COLO668 (cell line): Measurements from ENCODE around the gene TMEM183A.

Source experiments
- DNase-seq: peaks from one replicate; lab custom pipeline; 2025; ENCODE audit not compliant: unreplicated experiment; lab: John Stamatoyannopoulos, UW

Gene TMEM183A, protein sequence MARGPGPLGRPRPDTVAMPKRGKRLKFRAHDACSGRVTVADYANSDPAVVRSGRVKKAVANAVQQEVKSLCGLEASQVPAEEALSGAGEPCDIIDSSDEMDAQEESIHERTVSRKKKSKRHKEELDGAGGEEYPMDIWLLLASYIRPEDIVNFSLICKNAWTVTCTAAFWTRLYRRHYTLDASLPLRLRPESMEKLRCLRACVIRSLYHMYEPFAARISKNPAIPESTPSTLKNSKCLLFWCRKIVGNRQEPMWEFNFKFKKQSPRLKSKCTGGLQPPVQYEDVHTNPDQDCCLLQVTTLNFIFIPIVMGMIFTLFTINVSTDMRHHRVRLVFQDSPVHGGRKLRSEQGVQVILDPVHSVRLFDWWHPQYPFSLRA

DNA sequence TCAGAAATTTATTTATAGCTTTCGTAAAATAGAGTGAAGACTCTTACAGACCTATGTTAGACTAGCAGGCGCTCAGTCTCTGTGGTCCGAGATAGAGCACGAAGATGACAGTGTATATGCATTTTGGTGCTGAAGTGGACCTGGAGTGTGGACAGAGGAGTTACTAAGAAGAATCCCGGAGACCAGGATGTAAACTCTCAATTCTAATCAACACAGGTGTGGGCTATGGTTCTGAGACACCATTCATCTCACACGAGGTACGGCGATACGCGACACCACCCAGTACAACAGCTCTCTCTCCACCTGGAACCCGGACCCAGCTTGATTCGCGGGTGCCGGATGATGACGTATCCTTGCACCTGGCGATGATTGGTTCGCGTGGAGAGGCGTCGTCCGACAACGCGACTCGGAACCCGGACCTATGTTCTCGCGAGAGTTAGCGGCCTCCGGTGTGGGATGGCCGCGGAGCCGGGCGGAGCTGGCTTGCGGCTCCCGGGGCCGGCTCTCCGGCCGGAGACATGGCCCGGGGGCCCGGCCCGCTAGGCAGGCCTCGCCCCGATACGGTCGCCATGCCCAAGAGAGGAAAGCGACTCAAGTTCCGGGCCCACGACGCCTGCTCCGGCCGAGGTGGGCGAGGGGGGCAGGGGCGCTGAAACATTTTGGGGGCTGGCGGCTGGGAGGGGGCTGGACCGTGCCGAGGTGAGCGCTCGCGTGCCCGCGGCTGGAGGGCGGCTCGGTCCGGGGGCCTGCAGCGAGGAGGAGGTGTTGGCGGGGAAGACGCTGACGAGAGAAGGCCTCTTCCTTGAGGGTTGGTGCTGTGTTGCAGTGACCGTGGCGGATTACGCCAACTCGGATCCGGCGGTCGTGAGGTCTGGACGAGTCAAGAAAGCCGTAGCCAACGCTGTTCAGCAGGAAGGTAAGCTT lies at the start of gene TMEM183A:
Gene TMEM183A (plus strand): TSS at position 427 of the 924 bp plus-strand sequence. CDS start 92 bp downstream, at position 519.
- DNase-seq = peak; percentile 98

DNA sequence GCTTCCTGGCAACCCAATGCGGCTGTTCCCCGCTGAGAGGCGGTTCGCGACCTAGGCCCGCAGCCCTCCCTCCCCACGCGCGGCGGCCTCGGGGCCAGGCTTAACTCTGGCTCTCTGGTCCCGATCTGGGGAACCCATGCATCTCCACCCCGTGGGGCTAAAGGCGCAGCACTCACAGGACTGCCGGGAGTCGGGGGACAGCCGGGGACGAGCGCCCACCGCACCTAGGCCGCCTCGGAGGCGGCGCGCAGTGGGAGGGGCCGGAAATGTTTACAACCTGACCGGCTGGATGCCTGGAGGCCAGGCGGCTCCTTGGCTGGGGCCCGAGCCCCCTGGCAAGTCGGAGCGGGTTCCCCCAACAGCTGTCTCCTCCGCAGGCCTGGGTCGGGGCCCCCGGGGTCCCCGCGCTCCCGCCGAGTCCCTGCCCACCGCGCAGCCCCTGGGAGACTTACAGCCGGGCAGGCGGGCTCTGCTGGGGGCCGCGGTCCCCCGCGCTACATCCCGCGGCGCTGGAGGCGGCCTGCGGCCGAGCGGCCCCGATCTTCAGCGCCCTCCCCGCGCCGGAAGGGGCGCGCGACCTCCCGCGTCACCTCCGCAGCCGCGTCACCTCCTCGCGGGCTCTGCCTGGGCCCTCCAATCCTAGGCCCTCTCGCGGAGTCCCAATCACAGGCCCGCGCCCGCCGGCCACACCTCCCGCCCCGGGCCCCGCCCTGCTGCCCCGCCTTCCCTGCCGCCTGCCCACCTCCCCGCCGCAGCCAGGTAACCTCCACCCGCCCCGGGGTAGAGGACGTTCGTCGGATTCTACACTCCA lies 49.2 kb upstream of the TMEM183A start, which contains the start of gene ADIPOR1:
Gene ADIPOR1 (minus strand): TSS at position 580 of the 811 bp plus-strand sequence. CDS start 7,242 bp downstream, outside the sequence.
- DNase-seq = peak; percentile 96

DNA sequence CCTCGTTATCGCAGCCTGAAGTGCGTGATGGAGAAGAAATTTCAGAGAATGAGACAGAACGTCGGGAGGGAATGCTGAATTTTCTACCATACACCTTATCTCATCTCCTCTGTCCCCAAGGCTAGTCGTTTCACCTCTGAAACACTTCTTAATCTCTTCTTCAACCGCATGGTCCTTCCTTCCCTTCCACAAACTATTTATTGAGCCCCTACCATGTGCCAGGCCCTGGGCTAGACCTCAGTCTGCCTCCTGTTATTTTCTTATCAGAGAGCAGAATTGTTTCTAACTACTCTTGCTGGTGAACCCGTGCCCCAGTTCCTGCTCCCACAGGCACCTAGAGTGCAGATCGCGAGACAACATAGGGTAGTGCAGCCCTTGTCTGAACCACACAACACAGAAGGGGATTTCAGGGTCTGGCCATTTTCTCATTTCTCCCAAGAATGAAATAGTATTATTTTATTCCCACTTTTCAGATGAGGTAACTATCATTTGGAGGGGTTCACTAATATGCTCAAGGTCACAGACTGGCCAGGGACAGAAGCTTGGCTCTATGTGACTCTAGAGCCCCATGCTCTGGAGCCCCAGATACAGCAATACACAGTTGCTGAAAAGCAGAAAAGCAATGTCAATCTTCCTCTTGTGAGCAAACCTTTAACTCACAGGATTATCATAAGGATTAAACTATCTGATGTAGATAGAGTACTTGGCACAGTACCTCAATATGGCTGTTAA lies 48.5 kb upstream of the TMEM183A start:
- DNase-seq = peak; percentile 34

DNA sequence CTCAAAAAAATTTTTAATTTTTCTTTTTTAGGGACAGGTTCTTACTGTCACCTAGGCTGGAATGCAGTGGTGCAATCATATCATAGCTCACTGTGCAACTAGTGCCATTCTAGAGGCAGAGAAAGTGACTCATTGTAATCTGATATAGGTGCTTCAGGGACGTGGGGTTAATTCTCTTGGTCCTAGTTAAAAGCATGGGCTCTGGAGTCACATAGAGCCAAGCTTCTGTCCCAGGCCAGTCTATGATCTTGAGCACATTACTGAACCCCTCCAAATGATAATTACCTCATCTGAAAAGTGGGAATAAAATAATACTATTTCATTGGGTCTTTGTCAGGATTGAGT lies 47.9 kb upstream of the TMEM183A start:
- DNase-seq = peak; percentile 41

DNA sequence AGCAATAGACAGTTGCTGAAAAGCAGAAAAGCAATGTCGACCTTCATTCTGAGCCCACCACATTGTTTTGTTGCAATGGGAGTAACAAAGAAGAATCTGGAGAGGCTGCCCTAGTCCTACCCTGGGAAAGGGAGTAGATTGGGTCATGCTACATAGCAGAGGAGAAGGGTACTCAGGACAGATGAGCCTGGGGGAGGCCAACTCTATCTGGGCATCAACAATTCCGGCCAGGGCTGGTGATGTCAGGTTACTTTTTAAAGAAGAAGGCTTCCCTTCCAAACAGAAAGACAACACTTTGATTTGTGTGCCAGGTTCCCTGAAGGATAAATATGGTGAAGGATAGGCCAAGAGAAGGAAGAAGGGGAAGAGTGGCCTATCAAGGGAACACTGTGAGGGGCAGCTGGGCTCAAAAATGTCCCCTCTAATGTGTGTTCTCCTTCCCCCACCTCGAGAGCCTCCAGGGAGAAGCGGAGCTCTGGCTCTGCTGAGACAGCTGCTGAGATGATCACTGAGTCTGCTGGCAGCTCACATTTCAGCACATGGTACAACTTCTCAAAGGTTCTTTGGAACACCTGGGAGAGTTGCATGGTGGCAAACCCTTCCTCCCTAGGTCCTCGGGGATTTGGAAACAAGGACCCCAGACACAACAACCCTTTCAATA lies 45.8 kb upstream of the TMEM183A start:
- no peak for DNase-seq

DNA sequence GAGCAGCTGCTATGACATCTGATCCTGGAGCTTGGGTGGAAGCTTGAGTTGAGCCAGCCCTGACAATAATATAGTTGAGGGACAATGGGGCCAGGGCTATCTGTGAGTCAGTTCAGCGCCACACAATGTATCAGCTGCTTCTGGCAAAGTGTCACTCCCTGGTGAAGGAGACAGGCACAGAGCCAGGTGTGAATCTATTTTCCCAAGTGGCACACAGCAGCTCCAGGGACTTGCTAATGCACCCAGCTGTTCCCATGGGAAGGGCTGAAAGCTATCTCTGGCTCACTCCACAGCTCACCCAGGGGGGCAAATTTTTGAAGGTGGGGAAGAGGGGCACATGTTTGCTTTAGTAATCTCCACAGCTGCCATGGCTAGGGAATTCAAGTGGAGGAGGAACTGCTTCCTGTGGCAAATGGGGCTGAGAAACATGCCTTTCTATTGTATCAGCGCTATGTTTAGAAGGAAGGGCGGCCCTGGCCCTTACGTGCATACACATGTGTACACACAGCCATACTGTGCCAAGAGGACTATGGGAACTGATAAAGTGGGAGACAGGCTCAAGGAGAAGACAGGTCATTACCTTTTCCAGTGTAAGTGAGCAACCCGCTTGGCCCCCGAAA lies 42.3 kb upstream of the TMEM183A start:
- DNase-seq = peak; percentile 94

DNA sequence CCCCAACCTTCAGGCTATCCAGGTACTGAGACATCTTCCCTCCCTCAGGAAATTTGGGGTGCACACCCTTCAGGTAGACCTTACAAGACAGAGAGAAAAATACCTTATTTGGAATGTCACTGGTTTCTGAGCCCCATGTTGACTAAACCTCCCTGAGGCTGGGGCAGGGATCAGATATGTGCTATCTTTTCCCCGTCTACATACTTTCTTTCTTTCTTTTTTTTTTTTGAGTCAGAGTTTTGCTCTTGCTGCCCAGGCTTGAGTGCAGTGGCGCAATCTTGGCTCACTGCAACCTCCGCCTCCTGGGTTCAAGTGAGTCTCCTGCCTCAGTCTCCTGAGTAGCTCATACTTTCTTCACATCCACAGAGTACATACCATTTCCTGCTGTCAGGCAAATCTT lies 41.8 kb upstream of the TMEM183A start:
- DNase-seq = no peak

DNA sequence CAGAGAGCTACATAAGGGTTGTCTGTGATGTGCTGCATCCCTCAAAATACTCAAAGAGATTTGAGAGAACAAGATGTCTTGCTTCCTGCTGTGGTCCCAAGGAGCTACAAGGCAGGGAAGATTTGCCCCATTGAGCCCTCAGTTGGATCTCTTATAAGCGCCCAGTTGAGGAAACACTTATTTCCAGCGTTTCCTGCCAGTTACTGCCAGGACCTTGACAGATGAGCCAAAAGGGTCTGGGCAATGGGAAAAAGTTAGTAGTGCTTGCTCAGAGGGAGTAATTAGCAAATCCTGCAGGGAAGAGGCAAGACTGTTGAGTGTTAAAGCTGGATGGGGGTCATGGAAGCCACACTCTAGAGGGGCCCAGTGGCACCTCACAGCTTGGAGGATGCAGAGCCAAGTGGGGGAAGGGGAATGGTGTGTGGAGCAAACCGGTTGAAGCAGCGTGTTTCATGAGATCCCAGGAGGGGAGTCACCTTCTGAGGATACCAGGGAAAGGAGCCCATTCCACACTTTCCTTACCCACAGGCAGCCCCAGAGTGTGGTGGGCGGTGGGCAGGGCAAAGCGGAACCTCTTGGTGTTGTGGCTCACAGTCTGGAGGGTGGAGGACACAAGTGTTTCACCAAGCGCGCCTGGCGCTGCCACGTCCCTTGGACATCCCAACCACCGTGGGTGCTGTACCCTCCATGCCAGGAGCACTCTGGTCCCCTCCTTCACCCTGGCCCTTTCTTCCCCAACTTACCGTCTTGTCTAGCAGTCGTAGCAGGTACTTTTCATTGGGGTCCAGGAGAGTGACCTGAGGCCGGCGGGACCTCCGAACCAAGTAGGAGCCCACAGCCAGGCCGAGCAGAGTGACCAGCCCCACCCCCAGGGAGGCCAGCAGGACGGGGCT lies 40.9 kb upstream of the TMEM183A start:
- peak; percentile 55 for DNase-seq

DNA sequence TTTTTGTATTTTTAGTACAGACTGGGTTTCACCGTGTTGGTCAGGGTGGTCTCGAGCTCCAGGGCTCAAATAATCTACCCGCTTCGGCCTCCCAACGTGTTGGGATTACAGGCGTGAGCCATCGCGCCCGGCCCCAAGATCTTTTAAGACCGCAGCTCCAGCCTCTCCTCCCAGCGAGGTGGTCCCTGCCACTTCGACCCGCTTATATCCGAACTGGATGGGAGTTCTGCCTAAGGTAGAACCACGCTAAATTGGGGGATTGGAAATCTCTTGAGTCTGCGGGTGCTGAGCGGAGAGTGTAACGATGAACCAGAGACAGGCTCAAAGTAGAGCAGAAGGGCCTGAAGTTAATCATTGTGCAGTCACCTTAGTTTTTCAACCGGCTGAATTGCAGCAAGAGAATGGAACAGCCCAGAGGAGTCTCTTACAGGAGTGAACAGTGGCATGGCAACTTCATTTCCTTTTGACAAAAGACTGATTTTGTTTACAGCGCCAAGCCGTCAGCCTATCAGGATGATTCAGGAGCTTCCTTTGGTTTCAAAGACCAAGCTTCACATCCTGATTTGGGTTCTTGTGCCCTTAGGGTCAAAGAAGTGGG lies 39.4 kb upstream of the TMEM183A start:
- no peak for DNase-seq

DNA sequence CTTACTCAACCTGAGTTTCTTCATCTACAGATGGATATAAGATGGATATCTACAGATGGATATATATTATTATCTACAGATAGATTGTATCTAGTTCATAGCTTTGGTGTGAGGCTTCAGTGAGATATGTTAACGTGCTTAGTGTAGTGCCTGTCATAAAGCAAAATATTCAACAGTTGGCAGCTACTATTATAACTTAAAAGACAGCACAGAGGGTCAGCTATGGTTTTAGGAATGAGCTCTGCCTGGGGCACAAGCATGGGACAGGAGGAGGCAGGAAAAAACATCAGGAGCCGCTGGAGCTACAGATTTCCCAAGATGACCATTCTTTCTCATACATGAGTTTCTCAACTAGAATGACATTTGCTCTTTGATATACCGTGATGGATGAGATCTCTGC lies 38.8 kb upstream of the TMEM183A start:
- DNase-seq = no peak

DNA sequence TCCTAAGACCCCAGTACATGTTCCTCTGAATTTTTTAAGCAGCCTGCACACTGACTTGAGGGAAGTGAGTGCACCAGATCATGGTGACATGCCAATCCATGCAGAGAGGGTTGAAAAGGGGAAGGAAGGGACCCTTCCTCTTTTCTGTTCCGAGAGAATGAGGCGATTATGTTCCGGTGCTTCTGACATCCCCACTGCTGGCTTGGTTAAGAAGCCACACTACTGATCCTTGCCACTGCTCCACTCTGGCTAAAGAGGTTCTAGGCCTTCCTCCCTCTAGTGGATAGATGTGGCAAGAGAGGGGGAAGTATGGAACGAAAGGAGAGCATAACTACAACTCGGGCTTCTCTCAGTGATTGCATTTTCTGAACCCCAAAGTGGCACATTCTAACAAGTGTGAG lies 38.3 kb upstream of the TMEM183A start:
- peak; percentile 54 for DNase-seq

DNA sequence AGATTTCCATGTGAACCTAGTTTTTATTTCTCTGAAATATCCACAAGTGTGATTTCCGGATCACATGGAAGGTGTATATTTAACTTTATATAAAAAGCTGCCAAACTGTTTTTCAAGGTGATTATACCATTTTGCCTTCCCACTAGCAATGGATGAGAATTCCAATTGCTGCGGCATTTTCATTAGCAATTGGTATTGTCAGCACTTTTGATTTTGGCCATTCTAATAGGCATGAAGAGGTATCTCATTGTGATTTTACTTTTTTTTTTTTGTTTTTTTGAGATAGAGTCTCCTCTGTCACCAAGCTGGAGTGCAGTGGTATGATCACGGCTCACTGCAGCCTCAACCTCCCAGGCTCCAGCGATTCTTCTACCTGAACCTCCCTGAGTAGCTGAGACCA lies 35.1 kb upstream of the TMEM183A start:
- no peak for DNase-seq

DNA sequence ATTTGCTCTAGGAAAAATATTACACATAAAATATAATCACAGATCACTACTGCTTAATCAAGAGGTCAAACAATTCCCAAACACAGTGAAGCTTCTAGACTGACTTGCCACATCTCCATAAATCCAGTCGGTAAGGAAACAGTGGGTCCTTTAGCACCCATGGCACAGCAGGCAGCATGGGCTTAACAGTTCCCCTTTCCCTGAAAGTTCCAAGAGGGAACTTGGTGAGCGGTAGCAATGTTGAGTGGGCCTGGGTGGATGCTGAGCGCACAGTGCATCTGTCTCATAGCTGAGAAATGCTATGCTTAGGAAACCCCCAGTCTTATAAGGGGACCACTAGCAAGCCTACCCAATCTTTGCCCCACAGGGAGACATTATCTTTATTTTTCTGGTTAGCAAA lies 32.3 kb upstream of the TMEM183A start:
- no peak for DNase-seq

DNA sequence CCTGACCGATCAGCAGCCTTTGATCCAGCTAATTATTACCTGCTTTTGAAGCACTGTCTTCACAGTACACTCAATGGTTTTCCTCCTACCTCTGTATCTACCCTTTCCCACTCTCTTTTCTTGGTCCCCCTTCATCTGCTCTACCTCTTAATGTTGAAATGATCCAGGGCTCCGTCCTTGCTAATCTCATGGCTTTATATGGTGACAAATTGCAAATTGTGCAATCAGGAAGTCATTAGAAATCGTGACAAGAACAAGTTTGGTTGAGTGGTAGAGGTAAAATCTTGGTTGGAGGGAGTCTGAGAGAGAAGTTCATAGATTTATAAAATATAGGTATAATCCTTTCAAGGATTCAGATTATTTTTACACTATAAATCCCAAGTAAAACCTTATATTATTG lies 30.5 kb upstream of the TMEM183A start:
- no peak for DNase-seq

DNA sequence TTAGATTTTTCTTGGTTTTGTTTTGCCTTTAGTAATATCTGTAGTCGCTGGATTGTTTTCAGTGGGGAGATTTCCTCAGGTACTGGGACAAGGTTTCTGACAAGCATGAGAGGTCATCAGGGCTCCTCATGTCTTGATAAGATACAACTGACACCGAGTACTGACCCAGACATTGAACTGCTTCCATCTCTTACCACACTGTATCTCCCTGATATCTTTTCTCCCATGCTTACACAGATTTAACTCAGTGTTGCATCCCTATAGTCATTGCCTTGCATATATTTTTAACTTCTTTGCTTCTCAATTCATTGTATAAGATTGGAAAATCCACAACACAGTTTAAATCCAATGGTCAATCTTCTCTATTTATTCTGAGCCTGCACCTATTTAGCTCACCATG lies 27.7 kb upstream of the TMEM183A start:
- no peak for DNase-seq

DNA sequence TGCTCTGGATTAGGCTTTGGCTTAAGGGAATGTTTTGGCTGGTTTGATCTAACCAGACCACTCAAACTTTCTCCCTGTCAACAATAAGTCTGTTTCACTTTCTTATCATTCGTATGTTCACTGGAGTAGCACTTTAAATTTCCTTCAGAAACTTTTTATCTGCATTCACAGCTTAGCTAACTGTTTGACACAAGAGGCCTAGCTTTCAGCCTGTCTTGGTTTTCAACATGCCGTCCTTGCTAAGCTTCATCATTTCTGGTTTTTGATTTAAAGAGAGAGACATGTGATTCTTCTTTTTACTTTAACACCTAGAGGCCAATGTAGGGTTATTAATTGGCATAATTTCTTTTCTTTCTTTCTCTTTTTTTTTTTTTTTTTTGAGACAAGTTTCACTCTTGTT lies 25.2 kb upstream of the TMEM183A start:
- no peak for DNase-seq

DNA sequence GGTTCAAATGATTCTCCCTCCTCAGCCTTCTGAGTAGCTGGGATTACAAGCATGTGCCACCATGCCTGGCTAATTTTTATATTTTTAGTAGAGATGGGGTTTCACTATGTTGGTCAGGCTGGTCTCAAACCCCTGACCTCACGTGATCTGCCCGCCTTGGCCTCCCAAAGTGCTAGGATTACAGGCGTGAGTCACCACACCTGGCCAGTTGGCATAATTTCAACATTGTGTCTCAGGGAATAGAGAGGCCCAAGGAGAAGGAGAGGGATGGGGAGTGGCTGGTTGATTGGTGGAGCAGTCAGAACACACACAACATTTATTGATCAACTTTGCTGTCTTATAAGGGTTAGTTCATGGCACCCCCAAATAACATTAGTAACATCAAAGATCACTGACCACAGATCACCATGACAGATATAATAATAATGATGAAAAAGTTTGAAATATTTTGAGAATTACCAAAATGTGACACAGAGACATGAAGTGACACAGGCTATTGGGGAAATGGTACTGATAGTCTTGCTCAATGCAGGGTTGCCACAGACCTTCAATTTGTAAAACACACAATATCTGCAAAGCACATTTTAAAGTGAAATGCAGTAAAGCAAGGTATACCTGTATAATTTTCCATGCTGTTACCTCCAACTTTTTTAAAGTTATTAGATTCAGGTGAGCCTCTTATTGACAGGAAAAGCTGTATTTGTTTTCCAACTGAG lies 24.3 kb upstream of the TMEM183A start:
- no peak for DNase-seq
